A549 (cell line): Measurements from ENCODE around the gene DLGAP1. TPM values are rescaled to one million over a fixed set of nuclear protein-coding genes. Genes with fewer than 3 reads are reported as not detected.

Source experiments
- BHLHE40 ChIP-seq: IDR thresholded peaks from 2 replicates; pipeline ENCODE4 v1.6.1; 2012; ENCODE audit warnings: low read depth, low read length, inconsistent platforms
- CBX2 ChIP-seq: fragments of 200-600 bp; sonication (generic); IDR thresholded peaks from 2 replicates; pipeline ENCODE4 v1.6.1; 2016; ENCODE audit warnings: low read depth, mild to moderate bottlenecking, borderline replicate concordance
- CHD4 ChIP-seq: fragments of 200-600 bp; sonication (generic); IDR thresholded peaks from 2 replicates; pipeline ENCODE4 v1.6.1; 2016; ENCODE audit warnings: antibody characterized with exemption, mild to moderate bottlenecking, borderline replicate concordance
- EP300 ChIP-seq, 2 experiments: fragments of >200 bp; sonication (Bioruptor Twin); formaldehyde crosslinking; IDR thresholded peaks; 2 replicates in 1 of 2; 3 replicates in 1 of 2; pipeline ENCODE4 v1.6.1; 2016 to 2017
- FOSB ChIP-seq: fragments of 250-450 bp; sonication (Bioruptor Pico); IDR thresholded peaks from 2 replicates; pipeline ENCODE4 v1.5.0; 2020; ENCODE audit warnings: mild to moderate bottlenecking, moderate library complexity
- FOSL2 ChIP-seq, 2 experiments: fragments of 450-650 bp in 1 of 2; fragments of >200 bp in 1 of 2; sonication (Bioruptor Twin) in 1 of 2; formaldehyde crosslinking; IDR thresholded peaks; 2 replicates each; pipeline versions ENCODE4 v1.5.0 to v1.6.1; 2016 to 2020; ENCODE audit warnings: mild to moderate bottlenecking in 1 of 2, moderate library complexity in 1 of 2
- FOXS1 ChIP-seq: fragments of 250-450 bp; sonication (Bioruptor Pico); IDR thresholded peaks from 2 replicates; pipeline ENCODE4 v1.5.0; 2020; ENCODE audit warnings: mild to moderate bottlenecking, moderate library complexity
- HDAC2 ChIP-seq: fragments of 200-600 bp; sonication (generic); IDR thresholded peaks from 2 replicates; pipeline ENCODE4 v1.6.1; 2016
- HEYL ChIP-seq: fragments of 250-450 bp; sonication (Bioruptor Pico); IDR thresholded peaks from 2 replicates; pipeline ENCODE4 v1.8.0; 2021; ENCODE audit warnings: mild to moderate bottlenecking, moderate library complexity
- HOXB5 ChIP-seq: fragments of 250-450 bp; sonication (Bioruptor Pico); IDR thresholded peaks from 2 replicates; pipeline ENCODE4 v1.5.0; 2020; ENCODE audit warnings: mild to moderate bottlenecking, moderate library complexity
- MAFK ChIP-seq: fragments of 450-650 bp; IDR thresholded peaks from 2 replicates; pipeline ENCODE4 v1.6.1; 2014; ENCODE audit not compliant: partially characterized antibody
- NFE2L2 ChIP-seq: fragments of 150-350 bp; conservative IDR thresholded peaks from 2 replicates; pipeline ENCODE4 v1.6.1; 2014; ENCODE audit warnings: low read length
- NPAS2 ChIP-seq: fragments of 250-450 bp; sonication (Bioruptor Pico); IDR thresholded peaks from 2 replicates; pipeline ENCODE4 v1.8.0; 2022; ENCODE audit warnings: mild to moderate bottlenecking, moderate library complexity, borderline replicate concordance
- NR3C1 ChIP-seq: fragments of >200 bp; sonication (Bioruptor Twin); formaldehyde crosslinking; IDR thresholded peaks from 3 replicates; pipeline ENCODE4 v1.6.1; 2017
- POLR2AphosphoS2 ChIP-seq: conservative IDR thresholded peaks from 2 replicates; pipeline ENCODE4 v1.6.1; 2012; ENCODE audit warnings: low read length, improper control_type of control experiment, inconsistent platforms
- RAD21 ChIP-seq, 2 experiments: fragments of >200 bp in 1 of 2; sonication (Bioruptor Twin) in 1 of 2; formaldehyde crosslinking in 1 of 2; IDR thresholded peaks in 1 of 2; conservative IDR thresholded peaks in 1 of 2; 2 replicates in 1 of 2; 3 replicates in 1 of 2; pipeline ENCODE4 v1.6.1; 2012 to 2018; ENCODE audit warnings: inconsistent platforms in 1 of 2
- RARB ChIP-seq: fragments of 250-450 bp; sonication (Bioruptor Pico); IDR thresholded peaks from 2 replicates; pipeline ENCODE4 v1.8.0; 2021; ENCODE audit warnings: mild to moderate bottlenecking, moderate library complexity
- RCOR1 ChIP-seq: fragments of 150-350 bp; IDR thresholded peaks from 2 replicates; pipeline ENCODE4 v1.6.1; 2014; ENCODE audit warnings: antibody characterized with exemption, low read length, low read depth
- RNF2 ChIP-seq: fragments of 200-600 bp; sonication (generic); IDR thresholded peaks from 2 replicates; pipeline ENCODE4 v1.6.1; 2016; ENCODE audit warnings: low read depth, mild to moderate bottlenecking, antibody characterized with exemption, moderate library complexity, borderline replicate concordance
- SMC3 ChIP-seq: fragments of >200 bp; sonication (Bioruptor Twin); formaldehyde crosslinking; IDR thresholded peaks from 3 replicates; pipeline ENCODE4 v1.6.1; 2018; ENCODE audit warnings: inconsistent platforms
- TFCP2L1 ChIP-seq: fragments of 250-450 bp; sonication (Bioruptor Pico); IDR thresholded peaks from 2 replicates; pipeline ENCODE4 v1.5.0; 2021; ENCODE audit warnings: mild to moderate bottlenecking
- TP53 ChIP-seq: fragments of 250-450 bp; sonication (Bioruptor Pico); IDR thresholded peaks from 2 replicates; pipeline ENCODE4 v1.5.0; 2021; ENCODE audit warnings: mild to moderate bottlenecking, moderate library complexity
- ZC3H11A ChIP-seq: fragments of 450-650 bp; IDR thresholded peaks from 2 replicates; pipeline ENCODE4 v1.6.1; 2014; ENCODE audit warnings: antibody characterized with exemption, mild to moderate bottlenecking
- ZFP36 ChIP-seq: fragments of 450-650 bp; IDR thresholded peaks from 2 replicates; pipeline ENCODE4 v1.6.1; 2014; ENCODE audit warnings: borderline replicate concordance; ENCODE audit not compliant: partially characterized antibody
- ZSCAN20 ChIP-seq: fragments of 250-450 bp; sonication (Bioruptor Pico); IDR thresholded peaks from 2 replicates; pipeline ENCODE4 v1.8.0; 2022; ENCODE audit warnings: mild to moderate bottlenecking, moderate library complexity
- polyA plus RNA-seq, 4 experiments: library from polyadenylated mRNA; depleted of rRNA in 3 of 4; stranded (reverse); fragments of >200 nt; fragmentation: RNase III in 1 of 4; extraction: RNeasy Plus Mini Kit Qiagen cat#74134 plus additional on column Dnase treatment in 1 of 4; gene quantifications; 2 replicates in 3 of 4; 3 replicates in 1 of 4; pipeline ENCODE4 v1.2.3, GENCODE V29; 2011 to 2017
- TF ChIP-seq, protein P1 (sequence below): fragments of 150-350 bp; IDR thresholded peaks from 2 replicates; pipeline ENCODE4 v1.6.1; 2014; ENCODE audit warnings: low read depth, mild to moderate bottlenecking, low read length
- TF ChIP-seq, protein P2 (sequence below): fragments of >200 bp; sonication (Bioruptor Twin); formaldehyde crosslinking; IDR thresholded peaks from 3 replicates; pipeline ENCODE4 v1.5.1; 2016
- TF ChIP-seq, protein P3 (sequence below): IDR thresholded peaks from 2 replicates; pipeline ENCODE4 v1.6.1; 2012
- TF ChIP-seq, protein P4 (sequence below): fragments of 200-600 bp; sonication (generic); IDR thresholded peaks from 2 replicates; pipeline ENCODE4 v1.6.1; 2016; ENCODE audit warnings: antibody characterized with exemption, mild to moderate bottlenecking, moderate library complexity
- TF ChIP-seq, protein P5 (sequence below): fragments of 250-450 bp; sonication (Bioruptor Pico); IDR thresholded peaks from 2 replicates; pipeline ENCODE4 v1.5.0; 2020; ENCODE audit warnings: low read depth, mild to moderate bottlenecking, moderate library complexity
- TF ChIP-seq, protein P6 (sequence below): IDR thresholded peaks from 2 replicates; pipeline ENCODE4 v1.6.1; 2012
- TF ChIP-seq, protein P7 (sequence below): fragments of >200 bp; sonication (Bioruptor Twin); formaldehyde crosslinking; IDR thresholded peaks from 3 replicates; pipeline ENCODE4 v1.6.1; 2016

Gene DLGAP1
- polyA plus RNA-seq, 2 of the 4 experiments (the other 2 are of a cell fraction) = 0.04 to 0.12 TPM

DNA sequence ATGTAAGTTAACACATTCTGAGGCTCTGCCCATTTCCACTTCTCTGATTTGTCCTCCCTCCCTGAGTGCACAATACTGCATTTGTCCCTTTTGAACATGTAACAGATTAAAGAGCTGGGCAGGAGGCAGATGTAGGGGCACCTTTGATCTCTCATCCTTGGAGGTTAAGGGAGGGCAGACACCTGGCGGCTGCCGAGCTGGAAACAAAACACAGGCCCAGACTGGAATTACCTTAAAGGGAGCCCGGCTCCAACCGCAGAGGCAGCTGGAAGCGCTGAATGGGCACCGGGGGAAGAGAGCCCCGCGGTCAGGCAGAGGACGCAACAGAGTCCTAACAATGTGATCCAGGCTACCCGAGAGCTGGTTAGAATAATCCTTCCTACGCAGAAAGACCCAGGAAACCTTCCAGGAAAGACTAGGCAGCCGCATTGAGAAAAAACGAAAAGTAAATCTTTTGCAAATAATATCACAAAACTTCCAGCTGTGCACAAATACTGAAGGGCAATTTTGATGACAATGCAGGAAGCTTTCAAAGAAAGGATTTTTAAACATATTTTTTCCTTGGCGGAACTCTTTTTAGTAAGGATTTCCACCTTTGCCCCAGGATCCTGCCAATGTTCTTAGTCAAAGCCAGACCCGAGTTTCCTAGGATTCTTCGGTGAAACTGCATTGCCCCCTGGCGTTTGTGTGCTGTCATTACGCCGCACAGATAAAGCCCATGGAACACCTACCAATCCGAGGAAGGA is 789.2 kb downstream of the DLGAP1 start (continued):
- TF ChIP-seq POLR2AphosphoS2 (no peak), RCOR1 (no peak), NFE2L2 (no peak), TFCP2L1 (no peak), NPAS2 (CRISPR knock-in tag) (no peak), FOSB (CRISPR knock-in tag) (no peak), RARB (CRISPR knock-in tag) (0 out of 2 replicates have a peak, but pooled peaks have one; percentile 66), SMC3 (peak; percentile 87), CHD4 (no peak), HOXB5 (CRISPR knock-in tag) (no peak; the same call in 1 of the 2 replicates), TP53 (CRISPR knock-in tag) (no peak), NR3C1 (no peak), ZSCAN20 (no peak), MAFK (peak; percentile 92), ZFP36 (no peak), HEYL (CRISPR knock-in tag) (no peak), EP300 (IDR thresholded peaks at IDR 0.05) (peak; percentile 64 to 74; a peak in 4 of 5 replicates), BHLHE40 (no peak), ZC3H11A (no peak), RNF2 (no peak), CBX2 (no peak), FOSL2 (IDR thresholded peaks at IDR 0.05) (no peak), FOSL2 (CRISPR knock-in tag; IDR thresholded peaks at IDR 0.05) (peak; percentile 9; the same call in 1 of the 2 replicates), HDAC2 (no peak), RAD21 (conservative IDR thresholded peaks at IDR 0.05 in 1 of 2, IDR thresholded peaks at IDR 0.05 in 1 of 2) (peak; percentile 92 to 95), FOXS1 (CRISPR knock-in tag) (no peak)
- TF ChIP-seq, protein P1, sequence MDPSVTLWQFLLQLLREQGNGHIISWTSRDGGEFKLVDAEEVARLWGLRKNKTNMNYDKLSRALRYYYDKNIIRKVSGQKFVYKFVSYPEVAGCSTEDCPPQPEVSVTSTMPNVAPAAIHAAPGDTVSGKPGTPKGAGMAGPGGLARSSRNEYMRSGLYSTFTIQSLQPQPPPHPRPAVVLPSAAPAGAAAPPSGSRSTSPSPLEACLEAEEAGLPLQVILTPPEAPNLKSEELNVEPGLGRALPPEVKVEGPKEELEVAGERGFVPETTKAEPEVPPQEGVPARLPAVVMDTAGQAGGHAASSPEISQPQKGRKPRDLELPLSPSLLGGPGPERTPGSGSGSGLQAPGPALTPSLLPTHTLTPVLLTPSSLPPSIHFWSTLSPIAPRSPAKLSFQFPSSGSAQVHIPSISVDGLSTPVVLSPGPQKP = no peak
- TF ChIP-seq, protein P2, sequence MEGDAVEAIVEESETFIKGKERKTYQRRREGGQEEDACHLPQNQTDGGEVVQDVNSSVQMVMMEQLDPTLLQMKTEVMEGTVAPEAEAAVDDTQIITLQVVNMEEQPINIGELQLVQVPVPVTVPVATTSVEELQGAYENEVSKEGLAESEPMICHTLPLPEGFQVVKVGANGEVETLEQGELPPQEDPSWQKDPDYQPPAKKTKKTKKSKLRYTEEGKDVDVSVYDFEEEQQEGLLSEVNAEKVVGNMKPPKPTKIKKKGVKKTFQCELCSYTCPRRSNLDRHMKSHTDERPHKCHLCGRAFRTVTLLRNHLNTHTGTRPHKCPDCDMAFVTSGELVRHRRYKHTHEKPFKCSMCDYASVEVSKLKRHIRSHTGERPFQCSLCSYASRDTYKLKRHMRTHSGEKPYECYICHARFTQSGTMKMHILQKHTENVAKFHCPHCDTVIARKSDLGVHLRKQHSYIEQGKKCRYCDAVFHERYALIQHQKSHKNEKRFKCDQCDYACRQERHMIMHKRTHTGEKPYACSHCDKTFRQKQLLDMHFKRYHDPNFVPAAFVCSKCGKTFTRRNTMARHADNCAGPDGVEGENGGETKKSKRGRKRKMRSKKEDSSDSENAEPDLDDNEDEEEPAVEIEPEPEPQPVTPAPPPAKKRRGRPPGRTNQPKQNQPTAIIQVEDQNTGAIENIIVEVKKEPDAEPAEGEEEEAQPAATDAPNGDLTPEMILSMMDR = peak; percentile 76
- TF ChIP-seq, protein P3, sequence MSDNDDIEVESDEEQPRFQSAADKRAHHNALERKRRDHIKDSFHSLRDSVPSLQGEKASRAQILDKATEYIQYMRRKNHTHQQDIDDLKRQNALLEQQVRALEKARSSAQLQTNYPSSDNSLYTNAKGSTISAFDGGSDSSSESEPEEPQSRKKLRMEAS = peak; percentile 52; the same call in 1 of the 2 replicates
- TF ChIP-seq, protein P4, sequence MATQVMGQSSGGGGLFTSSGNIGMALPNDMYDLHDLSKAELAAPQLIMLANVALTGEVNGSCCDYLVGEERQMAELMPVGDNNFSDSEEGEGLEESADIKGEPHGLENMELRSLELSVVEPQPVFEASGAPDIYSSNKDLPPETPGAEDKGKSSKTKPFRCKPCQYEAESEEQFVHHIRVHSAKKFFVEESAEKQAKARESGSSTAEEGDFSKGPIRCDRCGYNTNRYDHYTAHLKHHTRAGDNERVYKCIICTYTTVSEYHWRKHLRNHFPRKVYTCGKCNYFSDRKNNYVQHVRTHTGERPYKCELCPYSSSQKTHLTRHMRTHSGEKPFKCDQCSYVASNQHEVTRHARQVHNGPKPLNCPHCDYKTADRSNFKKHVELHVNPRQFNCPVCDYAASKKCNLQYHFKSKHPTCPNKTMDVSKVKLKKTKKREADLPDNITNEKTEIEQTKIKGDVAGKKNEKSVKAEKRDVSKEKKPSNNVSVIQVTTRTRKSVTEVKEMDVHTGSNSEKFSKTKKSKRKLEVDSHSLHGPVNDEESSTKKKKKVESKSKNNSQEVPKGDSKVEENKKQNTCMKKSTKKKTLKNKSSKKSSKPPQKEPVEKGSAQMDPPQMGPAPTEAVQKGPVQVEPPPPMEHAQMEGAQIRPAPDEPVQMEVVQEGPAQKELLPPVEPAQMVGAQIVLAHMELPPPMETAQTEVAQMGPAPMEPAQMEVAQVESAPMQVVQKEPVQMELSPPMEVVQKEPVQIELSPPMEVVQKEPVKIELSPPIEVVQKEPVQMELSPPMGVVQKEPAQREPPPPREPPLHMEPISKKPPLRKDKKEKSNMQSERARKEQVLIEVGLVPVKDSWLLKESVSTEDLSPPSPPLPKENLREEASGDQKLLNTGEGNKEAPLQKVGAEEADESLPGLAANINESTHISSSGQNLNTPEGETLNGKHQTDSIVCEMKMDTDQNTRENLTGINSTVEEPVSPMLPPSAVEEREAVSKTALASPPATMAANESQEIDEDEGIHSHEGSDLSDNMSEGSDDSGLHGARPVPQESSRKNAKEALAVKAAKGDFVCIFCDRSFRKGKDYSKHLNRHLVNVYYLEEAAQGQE = no peak
- TF ChIP-seq, protein P5, sequence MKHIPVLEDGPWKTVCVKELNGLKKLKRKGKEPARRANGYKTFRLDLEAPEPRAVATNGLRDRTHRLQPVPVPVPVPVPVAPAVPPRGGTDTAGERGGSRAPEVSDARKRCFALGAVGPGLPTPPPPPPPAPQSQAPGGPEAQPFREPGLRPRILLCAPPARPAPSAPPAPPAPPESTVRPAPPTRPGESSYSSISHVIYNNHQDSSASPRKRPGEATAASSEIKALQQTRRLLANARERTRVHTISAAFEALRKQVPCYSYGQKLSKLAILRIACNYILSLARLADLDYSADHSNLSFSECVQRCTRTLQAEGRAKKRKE = peak; percentile 36; the same call in 1 of the 2 replicates
- TF ChIP-seq, protein P6, sequence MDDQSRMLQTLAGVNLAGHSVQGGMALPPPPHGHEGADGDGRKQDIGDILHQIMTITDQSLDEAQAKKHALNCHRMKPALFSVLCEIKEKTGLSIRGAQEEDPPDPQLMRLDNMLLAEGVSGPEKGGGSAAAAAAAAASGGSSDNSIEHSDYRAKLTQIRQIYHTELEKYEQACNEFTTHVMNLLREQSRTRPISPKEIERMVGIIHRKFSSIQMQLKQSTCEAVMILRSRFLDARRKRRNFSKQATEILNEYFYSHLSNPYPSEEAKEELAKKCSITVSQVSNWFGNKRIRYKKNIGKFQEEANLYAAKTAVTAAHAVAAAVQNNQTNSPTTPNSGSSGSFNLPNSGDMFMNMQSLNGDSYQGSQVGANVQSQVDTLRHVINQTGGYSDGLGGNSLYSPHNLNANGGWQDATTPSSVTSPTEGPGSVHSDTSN = no peak
- TF ChIP-seq, protein P7, sequence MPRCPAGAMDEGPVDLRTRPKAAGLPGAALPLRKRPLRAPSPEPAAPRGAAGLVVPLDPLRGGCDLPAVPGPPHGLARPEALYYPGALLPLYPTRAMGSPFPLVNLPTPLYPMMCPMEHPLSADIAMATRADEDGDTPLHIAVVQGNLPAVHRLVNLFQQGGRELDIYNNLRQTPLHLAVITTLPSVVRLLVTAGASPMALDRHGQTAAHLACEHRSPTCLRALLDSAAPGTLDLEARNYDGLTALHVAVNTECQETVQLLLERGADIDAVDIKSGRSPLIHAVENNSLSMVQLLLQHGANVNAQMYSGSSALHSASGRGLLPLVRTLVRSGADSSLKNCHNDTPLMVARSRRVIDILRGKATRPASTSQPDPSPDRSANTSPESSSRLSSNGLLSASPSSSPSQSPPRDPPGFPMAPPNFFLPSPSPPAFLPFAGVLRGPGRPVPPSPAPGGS = 0 out of 3 replicates have a peak, but pooled peaks have one; percentile 43
